ENCODE measurements around the gene CD300A.

DNA sequence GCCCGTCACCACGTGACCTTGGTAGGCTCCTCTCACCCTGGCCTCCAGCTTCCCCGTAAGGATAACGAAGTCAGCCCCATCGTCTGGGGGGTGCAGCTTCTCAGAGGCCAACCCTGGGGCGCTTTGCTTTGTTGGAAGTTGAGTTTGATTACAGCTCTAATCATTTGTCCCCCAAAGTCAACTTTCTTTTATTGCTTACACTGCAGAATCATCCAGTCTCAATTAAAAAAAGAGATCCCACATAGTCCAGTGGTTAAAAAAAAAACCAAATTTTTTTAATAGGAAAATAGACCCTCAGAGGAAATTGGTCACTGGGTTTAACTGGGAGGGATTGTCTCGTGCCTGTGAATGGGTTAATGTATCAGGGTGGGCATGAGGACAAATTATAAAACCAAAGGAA lies 42.3 kb upstream of the CD300A start:
- TF ChIP-seq, protein P1, sequence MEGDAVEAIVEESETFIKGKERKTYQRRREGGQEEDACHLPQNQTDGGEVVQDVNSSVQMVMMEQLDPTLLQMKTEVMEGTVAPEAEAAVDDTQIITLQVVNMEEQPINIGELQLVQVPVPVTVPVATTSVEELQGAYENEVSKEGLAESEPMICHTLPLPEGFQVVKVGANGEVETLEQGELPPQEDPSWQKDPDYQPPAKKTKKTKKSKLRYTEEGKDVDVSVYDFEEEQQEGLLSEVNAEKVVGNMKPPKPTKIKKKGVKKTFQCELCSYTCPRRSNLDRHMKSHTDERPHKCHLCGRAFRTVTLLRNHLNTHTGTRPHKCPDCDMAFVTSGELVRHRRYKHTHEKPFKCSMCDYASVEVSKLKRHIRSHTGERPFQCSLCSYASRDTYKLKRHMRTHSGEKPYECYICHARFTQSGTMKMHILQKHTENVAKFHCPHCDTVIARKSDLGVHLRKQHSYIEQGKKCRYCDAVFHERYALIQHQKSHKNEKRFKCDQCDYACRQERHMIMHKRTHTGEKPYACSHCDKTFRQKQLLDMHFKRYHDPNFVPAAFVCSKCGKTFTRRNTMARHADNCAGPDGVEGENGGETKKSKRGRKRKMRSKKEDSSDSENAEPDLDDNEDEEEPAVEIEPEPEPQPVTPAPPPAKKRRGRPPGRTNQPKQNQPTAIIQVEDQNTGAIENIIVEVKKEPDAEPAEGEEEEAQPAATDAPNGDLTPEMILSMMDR (IDR thresholded peaks at IDR 0.05) = no peak
- no peak for TF ChIP-seq POLR2A (IDR thresholded peaks at IDR 0.05)
